ENCODE measurements around the gene RDH5. TPM values are rescaled to one million over a fixed set of nuclear protein-coding genes. Genes with fewer than 3 reads are reported as not detected.
A peak's percentile ranks its signal among the peaks of the same experiment; 100 is the strongest.

Gene RDH5
- total RNA-seq, 2 donors from 2014 or later = 5.7 to 12.6 TPM

- H3K36me3 ChIP-seq = no peaks in the 10 kb centered on the region
- no peak overlapping the region for H3K4me3 ChIP-seq
- no peaks in the 10 kb centered on the region for H3K27me3 ChIP-seq (replicated peaks; ENCODE audit: insufficient read depth)
Observed at GRCh38 chr12:55745361-55746173, 25.4 kb downstream of the RDH5 start.

GRCh38 chr12:55746174-55746912, 26.1 kb downstream of the RDH5 start:
- H3K36me3 ChIP-seq = no peaks in the 10 kb centered on the region
- 41% methylated on average over 3 of the region's 3 CpGs for WGBS
- H3K9me3 ChIP-seq = no peaks in the 10 kb centered on the region
- H3K4me1 ChIP-seq (replicated peaks) = peaks cover 4% of the 10 kb centered on the region
- H3K4me3 ChIP-seq = no peak overlapping the region
- TF ChIP-seq POLR2AphosphoS5 (IDR thresholded peaks at IDR 0.05) = no peak
- no peak for TF ChIP-seq POLR2A (IDR thresholded peaks at IDR 0.05)
- no peak for TF ChIP-seq CTCF (IDR thresholded peaks at IDR 0.05)
- H3K27ac ChIP-seq = peak overlapping the region; percentile 68 to 72
- no peak for DNase-seq (ENCODE audit: low spot score)
- intact Hi-C loops (cut with DNase I) = no loop called here
- H3K27me3 ChIP-seq (replicated peaks; ENCODE audit: insufficient read depth) = no peaks in the 10 kb centered on the region

More at GRCh38 chr12:55745361-55746173, 25.4 kb downstream of the RDH5 start:
- Histone ChIP-seq H3K9me3 (no peaks in the 10 kb centered on the region), H3K27ac (peak overlapping the region; percentile 68 to 72), H3K4me1 (replicated peaks) (peaks cover 4% of the 10 kb centered on the region)
- WGBS = 11% methylated on average over 13 of the region's 13 CpGs
- TF ChIP-seq POLR2A (IDR thresholded peaks at IDR 0.05) = no peak
- no peak for TF ChIP-seq POLR2AphosphoS5 (IDR thresholded peaks at IDR 0.05)
- TF ChIP-seq CTCF (IDR thresholded peaks at IDR 0.05) = no peak
- intact Hi-C loops (cut with DNase I) = no loop called here
- no peak for DNase-seq (ENCODE audit: low spot score)

GRCh38 chr12:55746913-55747231, 26.7 kb downstream of the RDH5 start:
- TF ChIP-seq CTCF (IDR thresholded peaks at IDR 0.05) = no peak
- no peak for TF ChIP-seq POLR2AphosphoS5 (IDR thresholded peaks at IDR 0.05)
- no peak for TF ChIP-seq POLR2A (IDR thresholded peaks at IDR 0.05)
- H3K4me3 ChIP-seq = no peak overlapping the region
- no peaks in the 10 kb centered on the region for H3K9me3 ChIP-seq
- H3K27ac ChIP-seq = no peak overlapping the region
- no peak for DNase-seq (ENCODE audit: low spot score)
- intact Hi-C loops (cut with DNase I) = no loop called here
- peaks cover 4% of the 10 kb centered on the region for H3K4me1 ChIP-seq (replicated peaks)
- H3K27me3 ChIP-seq (replicated peaks; ENCODE audit: insufficient read depth) = no peaks in the 10 kb centered on the region
- no peaks in the 10 kb centered on the region for H3K36me3 ChIP-seq

- 85% methylated on average over 18 of the region's 18 CpGs for WGBS
- H3K4me1 ChIP-seq (replicated peaks) = peaks cover 4% of the 10 kb centered on the region
- intact Hi-C loops (cut with DNase I) = no loop called here
- no peak overlapping the region for H3K4me3 ChIP-seq
- H3K27ac ChIP-seq = no peak overlapping the region
- DNase-seq (ENCODE audit: low spot score) = no peak
- TF ChIP-seq POLR2A (IDR thresholded peaks at IDR 0.05) = no peak
- TF ChIP-seq POLR2AphosphoS5 (IDR thresholded peaks at IDR 0.05) = no peak
- TF ChIP-seq CTCF (IDR thresholded peaks at IDR 0.05) = no peak
- H3K36me3 ChIP-seq = no peaks in the 10 kb centered on the region
- H3K9me3 ChIP-seq = no peaks in the 10 kb centered on the region
- no peaks in the 10 kb centered on the region for H3K27me3 ChIP-seq (replicated peaks; ENCODE audit: insufficient read depth)
Observed at GRCh38 chr12:55748230-55748993, 28.2 kb downstream of the RDH5 start.
